PC-9 (cell line): ENCODE data around the gene LTB.

Experiments used
- EZH2 ChIP-seq: fragments of 200-600 bp; sonication (generic); IDR thresholded peaks from 2 replicates; pipeline ENCODE4 v1.8.0; 2017; ENCODE audit warnings: antibody characterized with exemption, low read depth
- TF ChIP-seq, protein P1 (sequence below): fragments of 200-600 bp; sonication (generic); conservative IDR thresholded peaks from 2 replicates; pipeline ENCODE4 v1.6.1; 2017; ENCODE audit warnings: mixed run types, antibody characterized with exemption, mild to moderate bottlenecking, moderate library complexity

DNA sequence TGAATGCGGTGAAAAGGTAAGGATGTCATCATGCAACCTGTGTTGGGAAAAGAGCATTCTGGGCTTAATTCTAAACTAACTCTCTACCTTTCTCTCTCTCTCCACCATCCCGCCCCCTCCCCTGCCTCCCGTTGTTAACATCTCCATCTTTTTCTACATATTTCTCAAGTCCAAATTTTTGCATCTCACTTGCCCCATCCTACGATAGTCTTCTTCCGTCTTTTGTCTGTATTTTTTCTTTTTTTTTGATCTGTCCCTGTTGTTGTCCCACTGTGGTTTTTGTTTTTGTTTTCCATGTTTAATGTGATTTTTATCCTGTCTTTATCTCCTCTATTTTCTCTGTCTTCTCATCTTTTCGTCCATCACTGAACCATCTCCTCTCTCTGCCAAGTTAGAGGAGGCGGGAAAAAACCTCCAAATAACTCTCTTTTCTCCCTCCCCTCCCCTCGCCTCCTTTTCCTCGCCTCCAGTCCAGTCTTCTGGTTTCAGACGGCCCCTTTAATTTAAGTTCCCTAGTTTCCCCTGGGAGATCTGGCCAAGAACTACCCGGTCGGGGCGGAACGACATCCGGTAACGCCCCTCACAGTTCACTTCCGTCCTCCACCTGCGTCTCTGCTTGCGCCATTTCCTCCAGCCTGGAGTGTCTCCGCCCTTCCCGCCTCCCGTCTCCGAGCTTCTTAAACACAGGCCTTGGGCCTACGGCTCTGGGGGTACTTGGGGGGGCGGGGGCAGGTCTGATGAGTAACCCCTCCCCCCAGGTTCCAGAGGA, 35.1 kb downstream of the LTB start, which contains the start of gene NFKBIL1:
- TF ChIP-seq, protein P1, sequence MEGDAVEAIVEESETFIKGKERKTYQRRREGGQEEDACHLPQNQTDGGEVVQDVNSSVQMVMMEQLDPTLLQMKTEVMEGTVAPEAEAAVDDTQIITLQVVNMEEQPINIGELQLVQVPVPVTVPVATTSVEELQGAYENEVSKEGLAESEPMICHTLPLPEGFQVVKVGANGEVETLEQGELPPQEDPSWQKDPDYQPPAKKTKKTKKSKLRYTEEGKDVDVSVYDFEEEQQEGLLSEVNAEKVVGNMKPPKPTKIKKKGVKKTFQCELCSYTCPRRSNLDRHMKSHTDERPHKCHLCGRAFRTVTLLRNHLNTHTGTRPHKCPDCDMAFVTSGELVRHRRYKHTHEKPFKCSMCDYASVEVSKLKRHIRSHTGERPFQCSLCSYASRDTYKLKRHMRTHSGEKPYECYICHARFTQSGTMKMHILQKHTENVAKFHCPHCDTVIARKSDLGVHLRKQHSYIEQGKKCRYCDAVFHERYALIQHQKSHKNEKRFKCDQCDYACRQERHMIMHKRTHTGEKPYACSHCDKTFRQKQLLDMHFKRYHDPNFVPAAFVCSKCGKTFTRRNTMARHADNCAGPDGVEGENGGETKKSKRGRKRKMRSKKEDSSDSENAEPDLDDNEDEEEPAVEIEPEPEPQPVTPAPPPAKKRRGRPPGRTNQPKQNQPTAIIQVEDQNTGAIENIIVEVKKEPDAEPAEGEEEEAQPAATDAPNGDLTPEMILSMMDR, result peak; percentile 23; the same call in 1 of the 2 replicates
- no peak for TF ChIP-seq EZH2
